SK-N-SH (cell line): ENCODE data around the gene DOCK10.

ENCODE experiments used
- CTCF ChIP-seq: fragments of 200-600 bp; sonication (generic); IDR thresholded peaks from 2 replicates; pipeline ENCODE4 v1.6.1; 2017; ENCODE audit warnings: antibody characterized with exemption, mild to moderate bottlenecking, moderate library complexity
- EZH2phosphoT487 ChIP-seq: fragments of 200-600 bp; sonication (generic); IDR thresholded peaks from 2 replicates; pipeline ENCODE4 v1.6.1; 2017; ENCODE audit warnings: low read depth, mixed run types, mild to moderate bottlenecking, antibody characterized with exemption, moderate library complexity, borderline replicate concordance
- FOSL2 ChIP-seq: IDR thresholded peaks from 2 replicates; pipeline ENCODE4 v1.4.0; 2012; ENCODE audit warnings: low read depth, mild to moderate bottlenecking, moderate library complexity, borderline replicate concordance
- FOXJ3 ChIP-seq: sonication (generic); formaldehyde crosslinking; IDR thresholded peaks from 2 replicates; pipeline ENCODE4 v1.5.1; 2020; ENCODE audit warnings: mild to moderate bottlenecking, missing genetic modification reagents
- MAX ChIP-seq: IDR thresholded peaks from 2 replicates; pipeline ENCODE4 v1.4.0; 2012; ENCODE audit warnings: low read depth
- PBX3 ChIP-seq: IDR thresholded peaks from 2 replicates; pipeline ENCODE4; 2012
- RXRA ChIP-seq: IDR thresholded peaks from 2 replicates; pipeline ENCODE4 v1.4.0; 2012; ENCODE audit warnings: low read depth, mild to moderate bottlenecking, borderline replicate concordance
- SMC3 ChIP-seq: IDR thresholded peaks from 2 replicates; pipeline ENCODE4 v1.6.1; 2012; ENCODE audit warnings: low read depth, low read length, improper control_type of control experiment
- TEAD4 ChIP-seq: IDR thresholded peaks from 2 replicates; pipeline ENCODE4 v1.4.0; 2012; ENCODE audit warnings: mild to moderate bottlenecking, borderline replicate concordance; ENCODE audit not compliant: insufficient read depth
- USF1 ChIP-seq: IDR thresholded peaks from 2 replicates; pipeline ENCODE4 v1.4.0; 2012; ENCODE audit warnings: low read depth, borderline replicate concordance

- TF ChIP-seq EZH2phosphoT487 (no peak), PBX3 (no peak), CTCF (no peak), FOSL2 (no peak), RXRA (no peak), MAX (no peak), TEAD4 (no peak), FOXJ3 (CRISPR knock-in tag) (no peak), USF1 (no peak), SMC3 (no peak)
Measured at GRCh38 chr2:224780823-224781222, 261.4 kb downstream of the DOCK10 start.
